SK-N-SH treated with all-trans-retinoic acid at 6 μM for 48 hours (cell line): Measurements from ENCODE around the gene ZNF91.
A peak's percentile ranks its signal among the peaks of the same experiment; 100 is the strongest.

Source experiments
- ATAC-seq: fragments of 200-7000 bp; cut with Tn5 transposase; 3 replicates; pipeline ENCODE4 v1.9.1; 2020; ENCODE audit warnings: mild to moderate bottlenecking, moderate library complexity
- ARNTL ChIP-seq: fragments of 450-650 bp; formaldehyde crosslinking; IDR thresholded peaks from 2 replicates; pipeline ENCODE4 v1.5.0; 2020; ENCODE audit warnings: low read depth, mild to moderate bottlenecking, moderate library complexity, borderline replicate concordance
- CREB5 ChIP-seq: fragments of 250-450 bp; sonication (Bioruptor Pico); IDR thresholded peaks from 2 replicates; pipeline ENCODE4 v1.5.1; 2020; ENCODE audit warnings: low read depth, mild to moderate bottlenecking, moderate library complexity
- CSRNP3 ChIP-seq: fragments of 250-450 bp; sonication (Bioruptor Pico); IDR thresholded peaks from 2 replicates; pipeline ENCODE4 v1.5.1; 2021; ENCODE audit warnings: mild to moderate bottlenecking, moderate library complexity
- ESRRG ChIP-seq: fragments of 250-450 bp; sonication (Bioruptor Pico); IDR thresholded peaks from 2 replicates; pipeline ENCODE4 v1.6.1; 2021; ENCODE audit warnings: mild to moderate bottlenecking
- ISL1 ChIP-seq: fragments of 250-450 bp; sonication (Bioruptor Pico); IDR thresholded peaks from 2 replicates; pipeline ENCODE4 v2.1.2; 2022; ENCODE audit warnings: mild to moderate bottlenecking, moderate library complexity
- OSR1 ChIP-seq: fragments of 250-450 bp; sonication (Bioruptor Pico); IDR thresholded peaks from 2 replicates; pipeline ENCODE4 v1.8.0; 2022; ENCODE audit warnings: moderate library complexity, mild to moderate bottlenecking, inconsistent platforms
- PATZ1 ChIP-seq: fragments of 250-450 bp; sonication (Bioruptor Pico); IDR thresholded peaks from 2 replicates; pipeline ENCODE4 v1.8.0; 2020; ENCODE audit warnings: mild to moderate bottlenecking, moderate library complexity, borderline replicate concordance
- POU6F1 ChIP-seq: fragments of 250-450 bp; sonication (Bioruptor Pico); IDR thresholded peaks from 2 replicates; pipeline ENCODE4 v1.8.0; 2021; ENCODE audit warnings: low read depth, mild to moderate bottlenecking, moderate library complexity, borderline replicate concordance
- RARB ChIP-seq: fragments of 250-450 bp; sonication (Bioruptor Pico); IDR thresholded peaks from 2 replicates; pipeline ENCODE4 v1.8.0; 2021; ENCODE audit warnings: mild to moderate bottlenecking, moderate library complexity
- SNAI2 ChIP-seq: fragments of 250-450 bp; sonication (Bioruptor Pico); IDR thresholded peaks from 2 replicates; pipeline ENCODE4 v1.5.0; 2020; ENCODE audit warnings: mild to moderate bottlenecking, moderate library complexity
- TCF4 ChIP-seq: fragments of 250-450 bp; sonication (Bioruptor Pico); IDR thresholded peaks from 2 replicates; pipeline ENCODE4 v1.8.0; 2021; ENCODE audit warnings: mild to moderate bottlenecking, moderate library complexity, borderline replicate concordance
- TOX ChIP-seq: fragments of 250-450 bp; sonication (Bioruptor Pico); IDR thresholded peaks from 2 replicates; pipeline ENCODE4 v1.8.0; 2021; ENCODE audit warnings: mild to moderate bottlenecking, moderate library complexity, borderline replicate concordance
- TSHZ2 ChIP-seq: fragments of 250-450 bp; sonication (Bioruptor Pico); IDR thresholded peaks from 2 replicates; pipeline ENCODE4 v1.5.0; 2020; ENCODE audit warnings: mild to moderate bottlenecking, moderate library complexity
- ZC3H10 ChIP-seq: fragments of 250-450 bp; sonication (Bioruptor Pico); IDR thresholded peaks from 2 replicates; pipeline ENCODE4 v1.5.1; 2021; ENCODE audit warnings: mild to moderate bottlenecking, moderate library complexity
- ZFP3 ChIP-seq: fragments of 250-450 bp; sonication (Bioruptor Pico); IDR thresholded peaks from 2 replicates; pipeline ENCODE4 v1.5.0; 2020; ENCODE audit warnings: mild to moderate bottlenecking, moderate library complexity
- ZFP30 ChIP-seq: fragments of 450-650 bp; formaldehyde crosslinking; IDR thresholded peaks from 2 replicates; pipeline ENCODE4 v1.5.0; 2022; ENCODE audit warnings: mild to moderate bottlenecking, moderate library complexity
- ZNF565 ChIP-seq: fragments of 450-650 bp; formaldehyde crosslinking; conservative IDR thresholded peaks from 2 replicates; pipeline ENCODE4 v1.5.0; 2020; ENCODE audit warnings: low read depth, mild to moderate bottlenecking, moderate library complexity
- ZNF70 ChIP-seq: fragments of 450-650 bp; formaldehyde crosslinking; IDR thresholded peaks from 2 replicates; pipeline ENCODE4 v1.5.0; 2020; ENCODE audit warnings: mild to moderate bottlenecking, moderate library complexity
- ZNF8 ChIP-seq: fragments of 450-650 bp; formaldehyde crosslinking; IDR thresholded peaks from 2 replicates; pipeline ENCODE4 v1.5.0; 2020; ENCODE audit warnings: mild to moderate bottlenecking, moderate library complexity

Gene ZNF91

GRCh38 chr19:23395041-23395721 lies at the start of gene ZNF91:
Gene ZNF91 (minus strand): TSS chr19:23395471. CDS start chr19:23395354, 117 bp downstream.
- ATAC-seq: peak; percentile 97
- TF ChIP-seq CSRNP3 (CRISPR knock-in tag) (peak; percentile 13; the same call in 1 of the 2 replicates), ARNTL (CRISPR knock-in tag) (no peak), ESRRG (CRISPR knock-in tag) (0 out of 2 replicates have a peak, but pooled peaks have one; percentile 72)

GRCh38 chr19:23440791-23441190 lies 45.5 kb upstream of the ZNF91 start:
- TF ChIP-seq ISL1 (CRISPR knock-in tag): no peak
- no peak for TF ChIP-seq CREB5 (CRISPR knock-in tag)
- no peak for TF ChIP-seq SNAI2 (CRISPR knock-in tag)
- no peak for TF ChIP-seq TCF4
- TF ChIP-seq POU6F1 (CRISPR knock-in tag): no peak
- TF ChIP-seq ZFP30 (CRISPR knock-in tag): no peak
- no peak for TF ChIP-seq ZFP3 (CRISPR knock-in tag)
- no peak for TF ChIP-seq TSHZ2 (CRISPR knock-in tag)
- no peak for TF ChIP-seq PATZ1 (CRISPR knock-in tag)
- no peak for TF ChIP-seq ZC3H10 (CRISPR knock-in tag)
- TF ChIP-seq OSR1 (CRISPR knock-in tag): no peak
- no peak for TF ChIP-seq RARB
- ATAC-seq: peak; percentile 32; the same call in 1 of the 3 replicates

- no peak for TF ChIP-seq TCF4
- no peak for TF ChIP-seq SNAI2 (CRISPR knock-in tag)
- no peak for TF ChIP-seq ZNF8
- no peak for TF ChIP-seq CSRNP3 (CRISPR knock-in tag)
- no peak for TF ChIP-seq ZNF70 (CRISPR knock-in tag)
- TF ChIP-seq OSR1 (CRISPR knock-in tag): no peak
- no peak for TF ChIP-seq TOX (CRISPR knock-in tag)
- no peak for TF ChIP-seq ZNF565 (CRISPR knock-in tag)
- no peak for ATAC-seq
These were observed 44.9 kb upstream of the ZNF91 start for GRCh38 chr19:23440207-23440606.
